HG03280 (cell line): ENCODE results near the gene SLC37A1.
"Not testable (repeated sequence)": the region's sequence is repeated elsewhere in the genome, so short reads cannot be mapped to it uniquely, and the experiment has no call there.

Source experiments
- ATAC-seq: cut with Tn5 transposase; IDR thresholded peaks from one replicate; pipeline ENCODE4 v1.9.1; 2021; ENCODE audit warnings: mild to moderate bottlenecking, moderate library complexity; ENCODE audit not compliant: unreplicated experiment

SLC37A1 gene

GRCh38 chr21:42614811-42615351 lies 101.2 kb downstream of the SLC37A1 start:
- no peak for ATAC-seq

DNA sequence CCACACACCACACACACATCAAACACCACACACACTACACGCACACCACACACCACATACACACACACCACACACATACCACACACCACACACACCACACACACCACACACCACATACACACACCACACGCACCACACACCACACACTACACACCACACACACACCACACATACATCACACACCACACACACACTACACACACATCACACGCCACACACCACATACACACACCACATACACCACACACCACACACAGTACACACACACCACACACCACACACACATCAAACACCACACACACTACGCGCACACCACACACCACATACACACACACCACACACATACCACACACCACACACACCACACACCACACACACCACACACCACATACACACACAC lies 101.7 kb downstream of the SLC37A1 start:
- not testable (repeated sequence) for ATAC-seq

- no peak for ATAC-seq
Measured at GRCh38 chr21:42615924-42616323, 102.3 kb downstream of the SLC37A1 start.

- no peak for ATAC-seq
Measured at GRCh38 chr21:42616446-42616845, 102.8 kb downstream of the SLC37A1 start.

GRCh38 chr21:42616941-42617340 lies 103.3 kb downstream of the SLC37A1 start:
- no peak for ATAC-seq

GRCh38 chr21:42617486-42617885 lies 103.8 kb downstream of the SLC37A1 start:
- no peak for ATAC-seq

GRCh38 chr21:42618707-42619102 lies 105.1 kb downstream of the SLC37A1 start:
- no peak for ATAC-seq

- ATAC-seq: no peak
Measured at GRCh38 chr21:42619166-42619565, 105.5 kb downstream of the SLC37A1 start.

GRCh38 chr21:42619841-42620240 lies 106.2 kb downstream of the SLC37A1 start:
- ATAC-seq: no peak

- ATAC-seq: no peak
Measured at GRCh38 chr21:42621166-42621818, 107.6 kb downstream of the SLC37A1 start.

- ATAC-seq: no peak
Measured at GRCh38 chr21:42621819-42622177, 108.1 kb downstream of the SLC37A1 start.

DNA sequence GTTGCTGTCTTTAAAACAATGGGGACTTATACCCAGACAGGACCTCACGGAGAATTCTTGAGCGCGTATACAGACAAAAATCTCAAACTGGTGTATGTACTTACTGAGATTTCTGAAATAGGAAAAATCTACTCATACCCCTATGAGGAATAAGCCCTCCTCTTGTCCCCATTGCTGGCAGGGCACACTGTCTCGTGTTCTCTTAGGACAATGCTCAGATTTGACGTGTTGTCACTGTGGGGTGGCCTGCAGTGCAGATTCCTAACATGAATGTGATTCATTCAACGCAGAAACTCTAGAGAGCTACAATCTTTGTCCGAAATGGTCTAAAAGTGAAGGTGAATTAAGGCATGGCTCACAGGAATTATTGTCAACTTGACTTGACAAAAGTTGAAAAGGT lies 108.6 kb downstream of the SLC37A1 start:
- ATAC-seq: no peak

DNA sequence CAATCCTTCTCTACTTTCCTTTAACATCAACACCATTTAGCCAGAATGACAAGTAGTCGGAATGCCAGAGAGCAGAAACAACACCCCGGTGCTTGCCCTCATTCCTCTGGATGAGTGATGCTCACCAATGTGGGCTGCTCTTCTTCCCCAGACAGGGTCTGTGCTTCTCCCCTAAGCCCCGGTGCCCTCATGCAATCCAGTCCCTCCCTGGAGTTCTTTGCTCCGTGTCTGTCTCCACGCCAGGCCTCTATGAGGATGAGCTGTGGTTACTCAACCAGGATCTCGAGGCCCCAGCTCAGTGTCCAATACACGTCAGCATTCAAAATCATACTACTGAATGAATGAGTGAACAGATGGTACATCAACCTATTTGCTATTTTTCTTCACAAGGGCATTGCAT lies 110.0 kb downstream of the SLC37A1 start:
- ATAC-seq: no peak

DNA sequence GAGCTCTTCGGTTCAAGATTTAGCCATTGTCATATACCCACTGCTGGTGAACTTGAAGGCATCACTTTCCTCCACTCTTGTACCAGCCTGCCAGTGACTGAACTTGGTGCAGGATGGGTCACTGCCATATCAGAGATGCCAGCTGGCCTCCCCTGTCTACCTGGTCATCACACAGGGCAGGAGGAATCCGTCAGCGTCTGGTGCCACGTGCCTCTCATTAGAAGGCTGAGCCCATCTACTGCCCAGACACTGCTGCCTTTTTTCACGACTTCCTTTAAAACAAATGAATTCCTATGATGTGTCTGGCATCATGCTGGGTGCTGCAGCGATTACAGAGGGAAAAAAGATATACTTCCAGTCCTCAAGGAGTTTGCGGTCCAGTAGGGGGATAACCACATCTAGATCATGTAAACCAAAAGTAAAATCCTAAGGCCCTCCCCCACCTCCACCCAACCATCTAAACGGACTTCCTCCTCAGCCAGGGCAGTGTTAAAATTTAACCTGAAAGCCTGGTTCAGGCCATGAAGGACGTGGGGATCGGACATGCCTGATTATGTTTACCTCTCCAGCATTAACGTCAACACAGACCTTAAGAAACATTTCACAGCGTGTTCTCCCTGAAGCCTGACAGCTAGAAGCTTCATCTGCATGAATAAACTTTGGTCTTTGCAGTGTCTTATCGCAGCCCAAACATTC lies 110.6 kb downstream of the SLC37A1 start:
- no peak for ATAC-seq

- ATAC-seq: no peak
Measured at GRCh38 chr21:42624936-42625335, 111.3 kb downstream of the SLC37A1 start.

- no peak for ATAC-seq
Measured at GRCh38 chr21:42626171-42626570, 112.5 kb downstream of the SLC37A1 start.

GRCh38 chr21:42627527-42628289 lies 114.1 kb downstream of the SLC37A1 start:
- ATAC-seq: no peak

DNA sequence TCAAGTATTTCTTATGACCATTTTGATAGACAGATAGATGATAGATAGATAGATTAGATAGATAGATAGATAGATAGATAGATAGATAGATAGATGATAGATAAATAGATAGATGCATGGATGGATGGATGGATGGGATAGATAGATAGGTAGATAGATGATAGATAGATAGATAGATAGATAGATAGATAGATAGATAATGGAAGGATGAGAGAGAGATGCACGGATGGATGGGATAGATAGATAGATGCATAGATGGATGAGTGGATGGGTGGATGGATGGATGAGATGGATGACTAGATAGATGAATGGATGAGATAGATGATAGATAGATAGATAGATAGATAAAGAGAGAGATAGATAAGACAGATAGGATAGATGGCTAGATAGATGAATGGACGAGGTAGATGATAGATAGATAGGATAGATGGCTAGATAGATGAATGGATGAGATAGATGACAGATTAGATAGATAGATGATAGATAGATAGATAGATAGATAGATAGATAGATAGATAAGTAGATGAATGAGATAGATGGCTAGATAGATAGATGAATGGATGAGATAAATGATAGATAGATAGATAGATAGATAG lies 114.9 kb downstream of the SLC37A1 start:
- not testable (repeated sequence) for ATAC-seq

DNA sequence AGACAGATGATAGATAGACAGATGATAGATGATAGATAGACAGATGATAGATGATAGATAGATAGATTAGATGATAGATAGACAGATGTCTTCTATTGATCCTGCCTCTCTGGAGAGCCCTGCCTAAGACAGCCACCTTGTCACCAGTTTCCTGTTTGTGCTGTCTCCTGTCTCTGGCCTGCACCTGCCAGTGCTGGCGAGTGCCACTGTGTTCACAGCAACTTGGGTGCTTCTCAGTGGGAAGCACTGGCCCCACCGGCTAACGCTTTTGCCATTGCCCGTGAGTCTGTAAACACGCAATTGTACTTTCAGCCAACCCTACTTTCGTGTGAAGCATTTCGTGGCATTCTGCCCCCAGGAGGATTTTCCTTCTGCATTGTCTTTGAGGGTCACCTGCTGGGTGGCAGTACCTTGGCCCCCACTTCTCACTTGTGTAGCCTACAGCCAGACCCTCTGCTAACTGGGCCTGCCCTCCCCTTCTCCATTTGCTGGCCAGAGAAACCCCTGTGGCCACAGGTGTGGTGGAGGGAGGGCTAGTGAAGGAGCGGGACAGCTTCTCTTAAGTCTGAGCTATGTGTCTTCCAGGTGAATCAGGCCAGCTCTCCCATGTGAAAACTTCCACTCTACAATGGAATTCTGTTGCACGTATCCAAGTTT lies 116.4 kb downstream of the SLC37A1 start:
- ATAC-seq: no peak

GRCh38 chr21:42630626-42631025 lies 117.0 kb downstream of the SLC37A1 start:
- no peak for ATAC-seq
